K562 (cell line): ENCODE data around the gene CSNK1A1. TPM values are rescaled to one million over a fixed set of nuclear protein-coding genes. Genes with fewer than 3 reads are reported as not detected.

Experiments
- ADNP ChIP-seq: fragments of 200-800 bp; sonication (Bioruptor generic); IDR thresholded peaks from 2 replicates; pipeline ENCODE4 v1.6.1; 2016; ENCODE audit warnings: missing genetic modification characterization, missing compliant biosample characterization
- AFF4 ChIP-seq: sonication (generic); formaldehyde crosslinking; IDR thresholded peaks from 2 replicates; pipeline ENCODE4 v1.8.0; 2023; ENCODE audit warnings: mild to moderate bottlenecking, missing genetic modification reagents
- ATF7 ChIP-seq: fragments of 450-650 bp; IDR thresholded peaks from 2 replicates; pipeline ENCODE4 v1.7.1; 2014; ENCODE audit warnings: mild to moderate bottlenecking, moderate library complexity
- BRF2 ChIP-seq: IDR thresholded peaks from 3 replicates; pipeline ENCODE4 v1.6.1; 2011; ENCODE audit warnings: borderline replicate concordance, mild to moderate bottlenecking; ENCODE audit not compliant: insufficient read length, insufficient read depth
- CBX1 ChIP-seq: sonication (generic); IDR thresholded peaks from 2 replicates; pipeline ENCODE4 v1.6.1; 2016; ENCODE audit warnings: antibody characterized with exemption, low read depth, mild to moderate bottlenecking
- E2F3 ChIP-seq: fragments of 250-450 bp; sonication (Bioruptor Pico); IDR thresholded peaks from 2 replicates; pipeline ENCODE4 v1.4.0; 2020; ENCODE audit warnings: mild to moderate bottlenecking
- GTF2F1 ChIP-seq: IDR thresholded peaks from 2 replicates; pipeline ENCODE4 v1.6.1; 2011; ENCODE audit warnings: low read depth, low read length, improper control_type of control experiment
- MNT ChIP-seq, 2 experiments: fragments of 450-650 bp; conservative IDR thresholded peaks; 2 replicates each; pipeline ENCODE4 v1.6.1; 2017; ENCODE audit warnings: mild to moderate bottlenecking in 2 of 2, moderate library complexity in 2 of 2
- NRF1 ChIP-seq, 2 experiments: fragments of 450-650 bp; IDR thresholded peaks in 1 of 2; conservative IDR thresholded peaks in 1 of 2; 2 replicates each; pipeline ENCODE4 v1.6.1; 2014; ENCODE audit warnings: mild to moderate bottlenecking in 2 of 2
- TRIM25 ChIP-seq: fragments of 450-650 bp; IDR thresholded peaks from 2 replicates; pipeline ENCODE4 v1.7.0; 2016; ENCODE audit warnings: borderline replicate concordance
- XRCC3 ChIP-seq: fragments of 450-650 bp; IDR thresholded peaks from 2 replicates; pipeline ENCODE4 v1.6.1; 2017; ENCODE audit warnings: mild to moderate bottlenecking, moderate library complexity
- ZFPM2 ChIP-seq: fragments of 250-450 bp; sonication (Bioruptor Pico); IDR thresholded peaks from 2 replicates; pipeline ENCODE4 v1.5.1; 2022; ENCODE audit warnings: mild to moderate bottlenecking
- ZNF384 ChIP-seq: IDR thresholded peaks from 2 replicates; pipeline ENCODE4 v1.6.1; 2012; ENCODE audit warnings: low read depth, low read length, improper control_type of control experiment
- ZNF518B ChIP-seq: fragments of 250-450 bp; sonication (Bioruptor Pico); IDR thresholded peaks from 2 replicates; pipeline ENCODE4 v1.5.0; 2021; ENCODE audit warnings: mild to moderate bottlenecking, moderate library complexity
- ZNF717 ChIP-seq: fragments of 250-450 bp; sonication (Bioruptor Pico); IDR thresholded peaks from 2 replicates; pipeline ENCODE4 v1.5.0; 2021
- polyA plus RNA-seq, 8 experiments: library from polyadenylated mRNA; depleted of rRNA in 4 of 8; stranded (reverse) in 5 of 8; unstranded in 3 of 8; fragments of >200 nt; fragmentation: Nextera tagmentation in 2 of 8; fragmentation: Illumina TruSeq in 1 of 8; extraction: Ambion mirVana in 2 of 8; extraction: Trizol in 1 of 8; gene quantifications; 2 replicates each; pipeline versions ENCODE4 v1.2.1 to v1.2.3, GENCODE V29; 2011 to 2014; ENCODE audit warnings: inconsistent platforms in 1 of 8, missing spikeins in 1 of 8
- total RNA-seq, 7 experiments: library from RNA; depleted of rRNA in 6 of 7; stranded (reverse); fragments of >200 nt in 6 of 7; fragmentation: Illumina TruSeq in 2 of 7; extraction: Trizol in 2 of 7; gene quantifications; 2 replicates each; pipeline versions ENCODE4 v1.2.1 to v1.2.3, GENCODE V29; 2011 to 2021; ENCODE audit warnings: low replicate concordance in 1 of 7

Gene CSNK1A1
- total and polyA plus RNA-seq, 9 of the 15 experiments (the other 6 are each of a cell fraction or from before 2014, with no cell fraction given): 49.1 to 196 (median 154) TPM

GRCh38 chr5:149456597-149457392 is 94.4 kb downstream of the CSNK1A1 start (continued):
- TF ChIP-seq ZNF384 (peak; percentile 99), CBX1 (no peak), ATF7 (peak; percentile 89), NRF1 (conservative IDR thresholded peaks at IDR 0.05 in 1 of 2, IDR thresholded peaks at IDR 0.05 in 1 of 2) (0 out of 4 replicates have a peak, but pooled peaks of 1 of the 2 experiments have one; percentile 23), ZFPM2 (CRISPR knock-in tag) (no peak), ZNF717 (no peak), ZNF518B (no peak), MNT (conservative IDR thresholded peaks at IDR 0.05) (peak in 1 of 2 experiments; percentile 62; a peak in 2 of 4 replicates), BRF2 (no peak), XRCC3 (no peak), GTF2F1 (no peak), E2F3 (CRISPR knock-in tag) (no peak), AFF4 (CRISPR knock-in tag) (no peak), TRIM25 (no peak; the same call in 1 of the 2 replicates), ADNP (tag) (0 out of 2 replicates have a peak, but pooled peaks have one; percentile 28)
